Measurements from ENCODE around the gene KANK4.

DNA sequence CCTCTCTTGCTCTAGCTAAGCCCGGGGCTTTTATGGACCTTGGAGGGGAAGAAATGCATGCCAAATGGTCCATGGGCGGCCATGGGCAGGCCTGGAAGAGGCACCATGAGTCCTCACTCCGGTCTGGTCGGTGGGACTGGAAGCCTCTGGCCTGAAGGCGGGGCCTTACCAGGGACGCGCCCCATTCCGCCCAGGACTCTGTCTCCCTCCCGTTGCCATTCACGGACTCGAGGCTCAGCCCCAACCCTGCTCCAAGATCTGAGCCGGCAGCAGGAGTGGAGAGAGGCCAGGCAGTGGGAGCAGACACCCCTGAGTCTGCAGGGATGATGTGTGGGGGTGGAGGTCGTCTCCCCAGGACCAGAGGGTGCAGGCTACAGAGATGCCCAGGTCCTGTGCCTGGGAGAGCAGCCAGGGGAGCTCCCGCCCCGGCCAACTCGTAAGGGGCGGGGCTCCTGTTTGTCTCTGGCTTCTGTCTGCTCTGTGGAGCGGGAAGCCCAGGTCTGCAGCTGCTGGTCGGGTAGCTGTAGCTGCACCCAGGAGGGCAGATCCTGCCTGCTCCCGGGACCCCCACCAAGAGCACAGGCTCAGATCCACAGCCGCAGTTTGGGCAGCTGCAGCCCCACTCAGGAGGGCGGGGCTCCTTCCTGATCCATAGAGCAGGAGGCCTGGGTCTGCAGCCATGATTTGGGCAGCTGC lies 8.3 kb upstream of the KANK4 start:
- no peak for TF ChIP-seq EZH2phosphoT487 (IDR thresholded peaks at IDR 0.05; ENCODE audit: borderline replicate concordance)
- TF ChIP-seq, protein P1, sequence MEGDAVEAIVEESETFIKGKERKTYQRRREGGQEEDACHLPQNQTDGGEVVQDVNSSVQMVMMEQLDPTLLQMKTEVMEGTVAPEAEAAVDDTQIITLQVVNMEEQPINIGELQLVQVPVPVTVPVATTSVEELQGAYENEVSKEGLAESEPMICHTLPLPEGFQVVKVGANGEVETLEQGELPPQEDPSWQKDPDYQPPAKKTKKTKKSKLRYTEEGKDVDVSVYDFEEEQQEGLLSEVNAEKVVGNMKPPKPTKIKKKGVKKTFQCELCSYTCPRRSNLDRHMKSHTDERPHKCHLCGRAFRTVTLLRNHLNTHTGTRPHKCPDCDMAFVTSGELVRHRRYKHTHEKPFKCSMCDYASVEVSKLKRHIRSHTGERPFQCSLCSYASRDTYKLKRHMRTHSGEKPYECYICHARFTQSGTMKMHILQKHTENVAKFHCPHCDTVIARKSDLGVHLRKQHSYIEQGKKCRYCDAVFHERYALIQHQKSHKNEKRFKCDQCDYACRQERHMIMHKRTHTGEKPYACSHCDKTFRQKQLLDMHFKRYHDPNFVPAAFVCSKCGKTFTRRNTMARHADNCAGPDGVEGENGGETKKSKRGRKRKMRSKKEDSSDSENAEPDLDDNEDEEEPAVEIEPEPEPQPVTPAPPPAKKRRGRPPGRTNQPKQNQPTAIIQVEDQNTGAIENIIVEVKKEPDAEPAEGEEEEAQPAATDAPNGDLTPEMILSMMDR (conservative IDR thresholded peaks at IDR 0.05; ENCODE audit: low read length), result no peak

Data from Loucy (cell line).